NCI-H2029 (cell line): ENCODE data around the gene PIEZO2.
A peak's percentile ranks its signal among the peaks of the same experiment; 100 is the strongest.
"Not testable (repeated sequence)": the region's sequence is repeated elsewhere in the genome, so short reads cannot be mapped to it uniquely, and the experiment has no call there.

Experiments
- DNase-seq: peaks from one replicate; lab custom pipeline; 2025; lab: John Stamatoyannopoulos, UW

PIEZO2 gene

DNA sequence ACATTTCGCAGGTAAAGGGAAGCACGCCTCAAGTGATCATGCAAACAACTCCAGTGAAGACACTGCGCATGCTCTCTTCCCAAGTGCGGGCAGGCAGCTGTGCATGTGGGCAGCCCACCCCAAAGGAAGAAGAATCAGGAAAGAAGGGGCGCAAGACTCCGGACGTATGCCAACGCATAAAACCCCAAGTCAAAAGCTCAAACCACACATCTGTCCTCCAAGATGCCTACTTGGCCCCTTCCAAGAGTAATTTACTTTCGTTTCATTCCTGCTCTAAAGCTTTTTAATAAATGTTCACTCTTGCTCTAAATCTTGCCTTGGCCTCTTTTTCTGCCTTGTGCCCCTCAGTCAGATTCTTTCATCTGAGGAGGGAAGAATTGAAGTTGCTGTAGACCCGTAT is 254.9 kb downstream of the PIEZO2 start:
- no peak for DNase-seq

DNA sequence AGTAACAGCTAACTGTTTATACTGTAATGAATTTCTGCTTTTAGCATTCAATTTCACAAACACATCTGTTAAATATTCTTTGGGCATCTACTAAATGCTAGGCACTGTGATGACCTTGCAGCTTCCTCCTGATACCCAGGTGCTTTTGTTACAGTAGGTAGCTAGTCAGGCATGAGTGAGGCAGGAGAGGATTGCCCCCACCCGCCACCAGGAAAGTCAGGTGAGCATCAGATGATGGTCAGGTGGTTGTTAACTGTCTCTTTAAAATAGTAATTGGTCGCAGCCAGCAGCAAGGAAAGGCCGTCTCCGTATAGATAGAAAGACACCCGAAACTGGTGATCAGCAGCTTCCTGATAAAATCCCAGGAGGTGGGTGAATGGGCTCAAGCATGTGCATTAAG is 255.6 kb downstream of the PIEZO2 start:
- no peak for DNase-seq

DNA sequence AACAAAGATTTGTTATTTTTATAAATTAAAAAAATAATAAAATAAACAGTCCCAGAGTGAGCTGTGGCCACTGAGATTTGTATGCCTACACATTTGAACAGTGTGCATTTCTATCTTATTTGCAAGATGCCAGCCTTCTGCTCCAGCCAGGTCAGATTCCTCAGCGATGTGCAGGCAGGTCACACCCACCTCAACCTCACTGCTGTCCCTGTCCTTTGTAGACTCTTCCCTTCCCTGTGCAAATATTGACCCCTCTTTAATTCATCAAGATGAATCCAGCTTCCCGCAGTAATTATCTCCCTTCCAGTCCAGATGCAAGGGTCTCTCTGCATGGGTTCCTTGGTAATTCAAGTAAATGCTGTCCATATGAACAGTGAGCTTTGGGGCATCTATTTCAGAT is 256.2 kb downstream of the PIEZO2 start:
- no peak for DNase-seq

DNA sequence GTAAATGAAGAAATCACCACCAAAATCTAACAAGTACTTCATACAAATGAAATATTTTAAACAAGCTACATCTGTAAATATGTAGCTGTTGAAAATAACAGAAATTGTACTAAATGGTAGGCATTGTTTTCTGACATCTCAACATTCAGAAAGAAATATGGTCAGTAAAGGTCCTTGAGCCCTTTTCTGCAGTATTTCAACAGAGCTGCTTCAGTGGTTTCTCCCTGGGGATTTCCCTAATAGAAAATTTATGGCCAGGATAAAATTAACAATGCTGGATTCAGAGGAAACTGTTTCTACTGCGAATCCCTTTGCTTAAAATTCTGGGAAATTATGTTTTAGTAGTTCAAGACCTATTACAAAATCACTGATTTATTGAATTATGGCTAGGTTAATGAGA is 256.6 kb downstream of the PIEZO2 start:
- no peak for DNase-seq

DNA sequence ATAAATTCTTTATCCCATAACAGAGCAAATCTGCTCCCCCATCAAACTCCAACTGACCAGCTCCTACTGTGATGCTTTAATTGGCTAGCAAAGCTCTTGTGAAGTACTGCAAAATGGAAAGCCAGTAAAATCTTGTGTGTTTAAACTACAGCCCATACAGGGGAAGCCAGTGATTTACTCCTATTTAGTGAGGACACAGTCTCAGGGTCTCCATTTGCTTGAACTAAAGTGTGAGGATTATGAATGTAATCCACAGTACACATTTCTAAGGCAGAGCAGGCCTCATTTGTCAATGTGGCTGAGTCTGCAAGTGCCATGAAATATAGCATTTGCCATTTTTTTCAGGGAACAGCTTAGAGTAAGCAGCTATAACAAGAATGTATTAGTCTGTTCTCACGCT is 259.3 kb downstream of the PIEZO2 start:
- no peak for DNase-seq

DNA sequence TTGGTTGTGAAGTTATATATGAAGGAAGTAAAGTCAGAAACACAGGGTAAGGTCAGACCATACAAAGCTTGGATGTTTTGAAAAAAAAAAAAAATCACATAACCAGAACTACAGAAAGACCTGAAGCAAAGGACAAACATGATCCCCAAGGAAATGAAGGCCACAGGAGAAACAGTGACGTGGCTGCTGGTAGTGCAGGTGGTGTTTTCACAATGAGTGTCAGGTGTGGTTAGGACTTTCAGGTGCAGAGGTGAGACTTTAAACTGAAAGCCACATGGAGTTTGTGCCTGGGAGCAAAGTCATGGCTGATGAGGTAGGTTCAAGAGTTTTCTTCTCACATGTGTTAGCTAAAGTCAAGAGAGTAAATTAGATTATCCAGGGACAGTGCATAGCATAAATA is 270.7 kb downstream of the PIEZO2 start:
- no peak for DNase-seq

DNA sequence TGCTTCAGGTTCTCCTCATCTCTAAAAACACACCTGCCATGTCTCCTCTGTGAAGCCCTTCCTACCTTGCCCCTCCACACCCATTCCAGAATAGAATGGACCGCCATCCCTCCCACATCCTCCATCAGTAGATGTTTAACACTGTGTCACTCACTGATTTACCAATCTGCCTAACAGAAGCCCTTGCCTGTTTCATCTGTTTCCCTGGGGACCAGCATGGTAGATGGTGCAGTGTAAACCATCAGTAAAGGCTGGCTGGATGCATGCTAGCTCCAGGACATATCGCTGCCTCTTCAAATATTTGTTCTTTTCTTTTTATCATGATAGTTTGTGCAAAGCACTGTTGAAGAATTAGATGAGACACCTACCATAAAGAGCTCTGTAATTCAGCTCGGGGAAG is 271.4 kb downstream of the PIEZO2 start:
- no peak for DNase-seq

DNA sequence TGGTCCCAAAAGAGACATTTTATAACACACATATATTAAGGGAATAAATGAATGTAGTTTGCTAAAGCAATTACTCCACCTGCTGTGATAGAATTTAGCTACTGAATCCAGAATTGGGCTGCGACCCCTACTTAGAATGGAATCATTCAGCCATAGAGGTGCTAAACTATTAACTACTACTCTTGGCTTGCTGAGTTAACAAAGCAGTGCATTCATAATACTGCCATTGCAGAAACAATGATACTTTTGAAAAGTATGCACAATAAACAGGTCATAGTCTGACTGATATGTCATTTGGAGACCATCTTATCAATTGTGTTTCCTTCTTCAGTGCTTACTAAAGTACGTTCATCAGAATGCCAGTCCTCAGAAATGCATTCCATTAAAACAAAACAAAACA is 273.6 kb downstream of the PIEZO2 start:
- DNase-seq = no peak

DNA sequence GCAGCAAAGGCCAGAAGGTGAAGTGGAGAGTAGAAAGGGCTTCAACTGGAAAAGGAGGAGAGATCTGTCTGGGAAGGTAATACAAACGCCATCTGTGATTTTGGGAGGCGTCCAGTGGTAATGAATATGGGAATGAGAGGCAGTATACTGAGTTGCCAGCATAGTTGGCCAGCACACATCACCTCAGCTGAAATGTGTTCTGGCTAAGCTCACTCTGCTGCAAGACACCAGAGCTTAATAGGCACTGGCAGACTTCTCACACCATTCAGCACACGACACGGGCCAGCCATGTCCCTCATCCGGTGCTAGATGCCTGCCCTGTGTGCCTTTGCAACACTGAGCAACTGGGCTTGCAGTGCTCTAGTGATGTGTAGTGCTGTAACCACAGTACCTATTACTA is 277.1 kb downstream of the PIEZO2 start:
- no peak for DNase-seq

DNA sequence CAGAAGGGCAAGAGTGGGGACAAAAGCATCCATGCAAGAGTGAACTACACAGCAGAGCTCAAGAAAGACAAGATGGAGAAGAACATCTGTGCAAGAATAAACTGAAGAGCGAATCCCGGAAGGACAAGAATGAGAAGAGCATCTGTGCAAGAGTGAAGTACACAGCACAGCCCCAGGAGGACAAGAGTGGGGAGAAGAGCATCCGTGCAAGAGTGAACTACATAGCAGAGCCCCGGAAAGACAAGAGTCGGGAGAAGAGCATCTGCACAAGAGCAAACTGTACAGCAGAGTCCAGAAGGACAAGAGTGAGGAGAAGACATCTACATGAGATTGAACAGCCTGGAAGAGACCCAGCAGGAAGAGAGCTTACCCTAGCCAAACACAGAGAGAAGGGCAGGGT is 284.6 kb downstream of the PIEZO2 start:
- no peak for DNase-seq

DNA sequence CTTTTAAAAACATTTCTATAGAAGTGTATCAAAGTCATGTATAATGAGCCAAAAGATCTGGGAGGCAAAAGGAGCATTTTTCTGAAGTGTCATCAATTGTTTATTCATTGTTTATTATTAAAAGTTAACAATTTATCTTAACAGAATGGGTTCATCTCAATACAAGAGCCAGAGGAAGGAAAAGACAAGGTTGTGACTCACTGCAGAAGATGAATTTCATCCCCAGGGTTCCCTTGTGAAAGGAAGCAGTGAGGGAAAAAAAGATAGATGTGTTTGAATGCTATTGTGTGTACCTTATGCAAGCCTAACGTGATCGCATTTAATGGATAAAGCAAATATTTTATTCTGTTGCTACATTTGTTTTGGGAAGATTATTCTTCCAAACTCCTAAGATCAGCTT is 286.3 kb downstream of the PIEZO2 start:
- DNase-seq = no peak

DNA sequence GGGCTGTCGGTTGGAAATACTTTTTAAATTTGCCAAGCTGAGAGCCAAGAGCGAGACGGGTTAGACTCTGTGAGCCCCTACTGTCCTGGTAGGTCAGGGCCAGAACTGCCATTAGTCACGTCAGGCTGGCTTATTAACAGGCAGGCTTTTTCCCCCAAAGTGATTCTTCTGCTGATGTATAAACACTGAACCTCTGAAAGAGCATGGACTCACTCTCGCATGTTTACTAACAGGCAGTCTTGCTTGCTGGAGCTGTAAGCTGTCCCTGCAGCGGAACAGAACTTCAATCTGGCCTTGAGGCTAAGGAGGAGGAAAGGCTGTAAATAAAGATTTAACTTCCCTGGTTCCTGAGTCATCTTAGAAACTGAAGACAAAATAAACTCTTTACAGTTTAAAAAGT is 288.4 kb downstream of the PIEZO2 start:
- no peak for DNase-seq

DNA sequence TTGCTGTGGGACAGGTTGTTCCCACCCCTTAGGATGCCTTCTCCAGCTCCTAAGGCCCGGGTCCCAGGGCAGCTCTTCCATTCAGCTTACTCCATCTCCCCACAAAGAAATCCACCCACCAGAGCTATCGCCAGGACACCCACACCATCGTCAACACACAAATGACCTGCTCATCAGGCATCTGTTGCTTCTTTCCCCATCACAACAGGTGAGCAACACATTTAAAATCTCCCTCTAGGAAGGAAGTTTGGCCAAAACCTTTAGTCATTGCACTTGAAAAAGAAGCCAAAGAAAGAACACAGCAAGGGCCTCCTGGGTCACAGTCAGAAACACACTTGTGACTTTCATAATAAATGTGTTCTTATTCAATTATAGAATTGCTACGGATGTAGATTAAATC is 289.0 kb downstream of the PIEZO2 start:
- no peak for DNase-seq

DNA sequence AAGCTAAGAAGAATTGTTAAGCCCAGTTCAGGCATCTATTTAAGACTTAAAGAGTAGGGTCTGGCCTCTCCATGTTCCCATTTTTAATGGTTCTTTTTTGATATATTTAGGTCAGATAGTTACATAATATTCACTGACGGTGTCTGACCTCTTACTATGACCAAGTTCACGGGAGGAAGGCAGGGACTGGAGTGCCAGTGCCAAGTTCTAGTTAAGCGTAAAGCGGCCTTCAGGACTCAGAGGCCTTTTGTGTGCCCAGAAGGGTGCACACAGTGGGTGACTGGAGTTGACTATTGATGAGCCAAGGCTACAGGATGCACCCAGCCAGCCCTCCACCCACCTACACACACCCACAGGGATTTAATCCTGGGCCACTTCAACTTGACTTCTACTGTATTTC is 290.9 kb downstream of the PIEZO2 start:
- DNase-seq = no peak

DNA sequence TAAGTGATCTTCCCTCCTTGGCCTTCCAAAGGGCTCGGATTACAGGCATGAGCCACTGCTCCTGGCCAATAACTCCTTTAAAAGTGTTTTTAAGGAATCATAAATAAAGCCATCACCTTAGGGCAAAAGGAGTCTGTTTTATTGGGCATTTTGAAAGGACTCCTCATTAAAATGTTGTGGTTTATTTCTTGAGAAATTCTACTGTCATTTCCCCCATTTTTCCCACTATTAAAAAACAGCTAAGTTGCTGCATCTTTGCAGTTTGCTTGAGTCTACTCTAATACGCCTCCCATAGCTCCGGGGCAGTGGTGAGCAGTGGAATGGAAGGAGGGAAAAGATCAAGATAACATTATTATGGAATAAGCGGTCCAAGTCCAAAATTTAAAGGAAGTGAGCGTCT is 293.2 kb downstream of the PIEZO2 start:
- no peak for DNase-seq

DNA sequence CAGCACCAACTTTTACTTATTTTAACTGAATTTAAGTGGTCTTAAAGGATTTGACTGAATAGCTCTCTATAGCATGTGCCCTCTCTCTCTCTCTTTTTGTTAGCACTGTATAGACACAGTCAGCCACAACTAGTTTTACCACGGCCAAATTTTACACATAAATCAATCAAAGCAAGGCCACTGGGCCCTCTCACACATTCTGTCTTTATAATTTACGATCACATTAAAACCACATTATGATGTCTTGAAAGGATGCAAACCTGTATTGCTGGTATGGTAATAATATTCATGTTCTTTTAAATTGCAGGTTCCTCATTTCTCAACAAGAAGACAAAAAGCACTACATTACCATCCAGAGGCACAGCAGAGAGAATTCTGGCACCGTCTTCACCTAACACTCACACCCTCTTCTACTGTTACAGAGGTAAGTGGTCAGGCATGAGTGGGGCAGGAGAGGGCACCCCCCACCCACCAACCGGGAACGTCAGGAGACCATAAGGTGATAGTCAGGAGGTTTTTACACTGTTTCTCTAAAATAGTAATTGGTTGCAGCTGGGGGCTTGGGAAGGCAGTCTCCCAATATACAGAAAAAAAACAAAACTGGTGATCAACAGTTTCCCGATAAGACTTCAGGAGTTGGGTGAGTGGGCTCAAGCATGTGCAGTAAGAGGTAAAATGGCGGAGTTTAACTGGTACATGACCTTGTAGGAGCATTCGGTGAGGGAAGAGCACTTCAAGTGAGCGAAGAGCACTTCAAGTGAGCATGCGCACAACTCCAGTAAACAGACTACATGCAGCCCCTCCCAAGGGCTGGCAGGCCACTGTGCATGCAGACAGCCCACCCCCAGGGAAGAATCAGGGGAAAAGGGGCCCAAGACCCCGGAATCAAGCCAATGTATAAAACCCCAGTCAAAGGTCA is 296.7 kb downstream of the PIEZO2 start:
- DNase-seq = no peak

DNA sequence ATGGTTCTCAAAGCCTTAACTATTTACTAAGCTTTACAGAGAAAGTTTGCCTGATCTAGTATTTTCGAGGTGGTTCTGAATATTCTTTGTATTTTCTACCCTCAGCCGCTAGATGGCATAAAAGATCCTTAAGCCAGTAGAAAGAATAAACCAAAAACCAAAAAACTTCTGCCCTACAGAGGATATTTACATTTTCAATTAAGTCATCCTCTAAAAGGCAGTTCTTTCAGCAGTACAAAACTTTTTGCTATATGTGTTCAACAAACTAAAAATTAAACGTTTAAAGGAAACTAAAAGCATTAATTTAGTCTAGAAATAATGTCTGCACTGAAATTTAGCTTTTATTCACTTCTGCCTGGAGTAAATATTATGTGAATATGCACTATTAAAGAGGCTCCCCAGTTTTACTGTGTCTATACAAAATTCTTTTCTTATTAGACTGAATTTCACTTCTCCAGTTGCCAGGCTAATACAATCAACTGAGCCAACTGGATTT is 297.5 kb downstream of the PIEZO2 start:
- DNase-seq = peak; percentile 1

DNA sequence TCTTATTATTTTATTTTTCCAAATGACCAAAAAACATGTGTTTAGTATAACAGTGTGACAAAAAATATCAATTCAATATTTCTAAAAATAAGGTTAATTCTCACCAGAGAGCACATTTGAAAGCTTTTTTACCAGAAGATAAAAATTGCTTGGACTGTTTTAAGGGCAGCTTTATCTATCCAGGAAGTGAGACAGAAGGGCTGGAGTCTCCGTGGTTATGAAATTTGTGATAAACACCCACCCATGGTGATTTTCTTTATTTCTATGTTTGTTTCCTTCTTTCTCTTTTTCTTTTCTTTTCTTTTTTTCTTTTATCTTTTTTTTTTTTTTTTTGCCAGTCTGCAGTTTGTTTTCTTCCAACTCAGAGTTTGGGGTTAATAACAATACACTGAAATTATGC is 298.5 kb downstream of the PIEZO2 start:
- no peak for DNase-seq

DNA sequence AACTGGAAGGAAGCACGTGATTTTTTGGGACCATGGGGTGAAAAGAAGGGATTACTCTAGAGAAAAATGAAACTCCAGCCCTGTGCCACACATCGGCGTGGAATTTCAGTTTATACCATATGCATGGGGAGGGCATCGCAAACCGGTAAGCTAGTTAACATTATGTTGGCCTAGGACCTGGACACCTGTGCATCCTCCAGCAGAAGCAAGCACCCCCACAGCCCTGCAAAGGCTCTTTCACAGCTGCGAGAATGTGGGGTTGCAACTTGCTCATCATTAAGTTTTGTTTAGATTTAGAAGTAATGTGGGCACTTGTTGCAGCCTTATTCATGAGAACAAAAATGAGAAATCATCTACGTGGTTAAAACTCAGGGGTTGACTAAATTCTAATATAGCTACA is 299.2 kb downstream of the PIEZO2 start:
- no peak for DNase-seq

DNA sequence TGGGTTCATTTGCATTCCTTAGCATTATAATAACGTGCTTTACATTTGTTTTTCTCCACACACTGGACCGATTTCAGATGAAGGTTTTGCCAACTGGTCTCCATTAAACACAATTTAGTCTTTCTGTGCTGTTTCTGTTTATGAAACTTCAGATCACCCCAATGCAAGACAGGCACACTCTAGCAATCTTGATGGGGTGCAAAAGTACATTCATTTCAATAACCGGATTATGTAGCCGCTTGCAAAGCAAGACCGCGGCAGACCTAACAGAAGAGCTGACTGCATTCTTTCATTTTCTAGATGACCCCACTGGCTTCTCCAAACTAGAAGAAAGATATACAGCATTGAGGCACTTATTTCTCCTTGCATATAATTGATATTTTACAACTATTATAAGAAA is 301.5 kb downstream of the PIEZO2 start:
- DNase-seq = no peak

DNA sequence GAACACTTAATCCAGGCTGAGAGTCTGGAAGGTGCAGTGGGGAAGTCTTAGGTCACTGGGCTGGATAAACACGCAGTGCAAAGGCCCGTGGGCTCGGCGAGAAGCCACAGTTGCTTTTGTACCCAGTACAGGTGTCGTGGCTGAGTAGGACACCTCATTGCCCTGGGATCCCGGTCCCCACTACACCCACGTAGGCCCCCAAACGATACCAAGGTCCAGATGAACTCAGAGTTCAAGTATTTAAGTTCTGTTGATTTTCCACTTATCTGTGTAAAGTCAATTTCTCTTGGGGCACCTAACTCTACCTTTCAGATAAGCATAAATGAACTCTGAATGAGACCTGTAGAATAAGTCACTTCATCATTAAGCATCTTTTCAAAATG is 302.0 kb downstream of the PIEZO2 start:
- DNase-seq = no peak

DNA sequence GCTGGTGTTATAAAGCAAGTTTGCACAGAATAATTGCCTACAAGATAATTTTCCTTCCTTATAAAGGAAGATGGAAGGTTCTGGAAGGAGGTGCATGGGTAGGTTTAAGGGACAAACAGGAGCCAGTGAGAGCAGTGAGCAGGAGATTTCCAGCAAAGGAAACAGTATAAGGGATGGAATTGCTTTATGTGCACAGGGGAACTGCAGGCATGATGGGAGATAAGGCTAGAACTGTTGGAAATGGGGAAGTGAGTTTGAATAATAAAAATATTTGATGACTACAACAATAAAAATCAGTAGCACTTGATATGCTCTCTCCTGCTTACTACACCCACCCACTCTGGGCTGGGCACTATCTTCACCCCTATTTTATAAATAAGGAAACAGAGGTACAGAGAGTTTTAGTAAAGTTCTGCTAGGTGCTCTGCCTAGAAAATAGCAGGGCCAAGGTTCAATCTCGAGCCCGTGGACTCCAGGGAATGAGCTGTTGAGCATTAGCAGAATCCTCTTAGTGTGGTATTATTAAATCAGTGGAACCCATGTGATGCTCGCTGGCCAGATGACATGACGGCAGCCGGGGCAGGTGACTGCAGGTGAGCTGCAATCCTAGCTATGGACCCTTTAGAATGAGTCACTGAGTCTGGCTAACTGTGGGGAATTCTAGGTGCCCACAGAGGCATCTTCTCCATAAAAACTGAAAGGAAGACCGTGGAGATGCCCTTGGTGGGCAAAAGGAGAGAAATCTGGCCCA is 302.5 kb downstream of the PIEZO2 start:
- DNase-seq = no peak

DNA sequence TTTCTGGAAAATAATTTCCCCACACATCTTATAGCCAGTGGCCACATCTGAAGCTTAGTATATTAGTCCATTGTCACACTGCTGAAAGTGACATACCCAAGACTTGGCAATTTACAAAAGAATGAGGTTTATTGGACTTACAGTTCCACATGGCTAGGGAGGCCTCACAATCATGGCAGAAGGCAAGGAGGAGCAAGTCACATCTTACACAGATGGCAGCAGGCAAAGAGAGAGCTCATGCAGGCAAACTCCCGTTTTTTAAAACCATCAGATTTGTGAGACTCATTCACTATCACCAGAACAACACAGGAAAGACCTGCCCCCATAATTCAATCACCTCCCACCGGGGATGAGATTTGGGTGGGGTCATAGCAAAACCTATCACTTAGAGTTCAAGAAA is 303.3 kb downstream of the PIEZO2 start:
- DNase-seq = not testable (repeated sequence)
